HL-60/S4 (cell line): ENCODE results near the gene BOLA1.
"Not testable (repeated sequence)": the region's sequence is repeated elsewhere in the genome, so short reads cannot be mapped to it uniquely, and the experiment has no call there.

Source experiments
- in situ Hi-C: fragments of 300-500 bp; cut with MboI; formaldehyde crosslinking; loops from 2 replicates; pipeline ENCODE4 v1.14.3; 2022; ENCODE audit warnings: low sequenced_read_pairs

BOLA1 gene

DNA sequence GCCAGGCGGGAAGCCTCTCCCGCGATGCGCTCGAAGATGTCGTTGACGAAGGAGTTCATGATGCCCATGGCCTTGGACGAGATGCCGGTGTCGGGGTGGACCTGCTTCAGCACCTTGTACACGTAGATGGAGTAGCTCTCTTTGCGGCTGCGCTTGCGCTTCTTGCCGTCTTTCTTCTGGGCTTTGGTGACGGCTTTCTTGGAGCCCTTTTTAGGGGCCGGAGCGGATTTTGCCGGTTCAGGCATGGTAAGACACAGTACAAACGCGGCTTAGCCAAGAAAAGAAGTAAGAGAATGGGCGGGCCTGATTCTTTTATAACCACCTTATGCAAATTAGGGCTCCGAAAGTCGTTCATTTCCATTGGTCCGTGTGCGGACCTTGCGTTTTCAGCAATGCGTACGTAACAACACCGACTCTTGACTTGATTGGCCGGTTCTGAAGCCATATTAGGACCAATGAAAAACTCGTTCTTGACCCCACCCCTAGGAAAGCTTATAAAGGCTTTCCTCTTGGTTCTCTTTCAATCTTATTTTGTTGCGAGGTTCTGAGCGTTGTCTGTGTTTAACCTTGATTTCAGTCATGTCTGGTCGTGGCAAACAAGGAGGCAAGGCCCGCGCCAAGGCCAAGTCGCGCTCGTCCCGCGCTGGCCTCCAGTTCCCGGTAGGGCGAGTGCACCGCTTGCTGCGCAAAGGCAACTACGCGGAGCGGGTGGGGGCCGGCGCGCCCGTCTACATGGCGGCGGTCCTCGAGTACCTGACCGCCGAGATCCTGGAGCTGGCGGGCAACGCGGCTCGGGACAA is 12.8 kb upstream of the BOLA1 start:
- in situ Hi-C loops, result no loop called here

DNA sequence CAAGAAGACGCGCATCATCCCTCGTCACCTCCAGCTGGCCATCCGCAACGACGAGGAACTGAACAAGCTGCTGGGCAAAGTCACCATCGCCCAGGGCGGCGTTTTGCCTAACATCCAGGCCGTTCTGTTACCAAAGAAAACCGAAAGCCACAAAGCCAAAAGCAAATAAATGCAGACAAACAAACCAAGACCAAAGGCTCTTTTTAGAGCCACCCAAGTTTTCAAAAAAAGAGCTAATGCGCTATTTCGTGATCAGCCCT is 12.2 kb upstream of the BOLA1 start:
- in situ Hi-C loops, result not testable (repeated sequence)

DNA sequence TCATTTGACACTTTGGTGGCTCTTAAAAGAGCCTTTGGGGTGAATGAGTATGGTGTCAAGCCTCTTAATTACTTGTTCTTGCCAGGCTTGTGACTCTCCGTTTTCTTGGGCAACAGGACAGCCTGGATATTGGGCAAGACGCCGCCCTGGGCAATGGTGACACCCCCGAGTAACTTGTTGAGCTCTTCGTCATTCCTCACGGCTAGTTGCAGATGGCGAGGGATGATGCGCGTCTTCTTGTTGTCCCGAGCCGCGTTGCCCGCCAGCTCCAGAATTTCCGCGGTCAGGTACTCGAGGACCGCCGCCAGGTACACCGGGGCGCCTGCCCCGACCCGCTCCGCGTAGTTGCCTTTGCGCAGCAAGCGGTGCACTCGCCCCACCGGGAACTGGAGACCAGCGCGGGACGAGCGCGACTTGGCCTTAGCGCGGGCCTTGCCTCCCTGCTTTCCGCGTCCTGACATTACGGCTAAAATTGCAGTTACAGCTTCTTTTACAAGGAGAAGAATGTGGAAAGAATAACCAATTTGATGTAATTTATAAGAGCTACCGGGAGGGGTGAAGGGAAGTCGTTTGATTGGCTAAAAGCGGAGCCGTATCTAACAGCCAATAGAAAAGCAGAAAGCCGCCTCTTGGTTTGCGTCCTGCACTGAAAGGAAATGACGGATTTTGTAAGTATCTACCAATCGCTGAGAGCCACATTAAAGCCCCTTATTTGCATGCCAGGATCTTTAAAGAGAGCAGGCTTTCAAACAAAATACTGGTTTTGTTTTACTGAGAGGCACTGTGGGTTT is 11.7 kb upstream of the BOLA1 start:
- in situ Hi-C loops, result no loop called here

DNA sequence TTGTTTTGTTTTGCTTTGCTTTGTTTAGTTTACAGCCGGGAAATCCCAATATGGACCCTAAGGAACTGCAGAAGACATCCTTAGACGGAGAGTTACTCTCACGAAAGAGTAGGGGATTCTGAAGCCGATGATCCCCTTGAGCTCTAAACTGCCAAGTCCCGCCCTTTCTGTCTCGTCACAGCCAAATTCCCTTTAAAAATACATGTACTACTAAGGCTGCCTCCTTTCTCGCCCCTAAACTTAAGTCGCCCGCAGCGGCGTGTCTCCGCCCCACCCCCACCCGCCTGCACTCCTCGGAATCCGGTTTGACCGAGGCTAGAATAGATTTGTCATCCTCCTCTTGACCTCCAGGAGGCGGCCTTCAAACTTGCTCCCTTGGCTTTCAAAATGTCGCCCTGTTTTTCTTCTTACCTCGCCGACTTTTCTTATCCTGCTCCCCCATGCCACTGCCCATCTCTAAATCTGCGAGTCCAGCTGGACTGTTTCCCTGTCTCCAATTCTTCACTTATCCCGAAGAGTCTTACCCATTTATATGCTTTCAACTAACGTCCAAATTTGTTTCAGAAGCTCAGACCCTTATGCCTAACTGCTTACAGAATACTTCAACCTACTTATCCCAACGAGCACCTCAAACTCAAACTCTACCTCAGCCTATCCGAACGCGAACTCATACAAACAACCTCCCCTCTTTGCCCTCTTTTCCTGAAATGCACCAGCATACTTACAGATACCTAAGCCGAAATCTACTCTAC is 10.9 kb upstream of the BOLA1 start:
- in situ Hi-C loops, result no loop called here

DNA sequence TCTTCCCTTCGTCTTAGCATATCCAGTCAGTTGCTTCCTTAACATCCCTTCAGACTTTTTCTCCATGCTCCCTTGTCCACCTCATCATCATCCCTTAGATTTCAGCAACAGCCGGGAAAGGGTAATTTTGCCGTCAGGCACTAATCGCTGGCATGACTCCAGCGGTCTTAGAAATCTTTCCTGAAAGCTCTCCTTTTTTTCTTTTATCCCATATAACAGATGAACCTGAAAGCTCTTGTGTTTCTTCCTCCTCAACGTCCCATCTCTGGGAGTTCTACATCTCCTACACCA is 10.4 kb upstream of the BOLA1 start:
- in situ Hi-C loops, result no loop called here

DNA sequence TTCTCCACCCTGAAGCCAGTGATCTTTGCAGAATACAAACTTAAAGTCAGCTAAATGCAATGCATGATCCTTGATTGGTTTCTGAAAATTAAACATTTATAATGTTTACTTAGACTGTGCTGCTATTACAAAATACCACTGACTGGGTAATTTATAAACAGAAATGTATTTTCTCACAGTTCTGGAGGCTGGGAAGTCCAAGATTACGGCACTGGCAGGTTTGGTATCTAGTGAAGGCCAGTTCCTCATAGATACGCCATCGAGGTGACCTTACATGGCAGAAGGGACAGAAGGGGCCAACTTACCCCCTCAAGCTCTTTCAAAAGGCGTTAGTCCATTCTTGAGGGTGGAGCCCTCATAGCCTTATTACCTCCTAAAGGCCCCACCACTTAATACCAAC is 2.8 kb upstream of the BOLA1 start:
- in situ Hi-C loops, result loop anchor here (10.0 kb wide), 1 partner anchor 158 kb away; no protein-coding TSS in a partner anchor

DNA sequence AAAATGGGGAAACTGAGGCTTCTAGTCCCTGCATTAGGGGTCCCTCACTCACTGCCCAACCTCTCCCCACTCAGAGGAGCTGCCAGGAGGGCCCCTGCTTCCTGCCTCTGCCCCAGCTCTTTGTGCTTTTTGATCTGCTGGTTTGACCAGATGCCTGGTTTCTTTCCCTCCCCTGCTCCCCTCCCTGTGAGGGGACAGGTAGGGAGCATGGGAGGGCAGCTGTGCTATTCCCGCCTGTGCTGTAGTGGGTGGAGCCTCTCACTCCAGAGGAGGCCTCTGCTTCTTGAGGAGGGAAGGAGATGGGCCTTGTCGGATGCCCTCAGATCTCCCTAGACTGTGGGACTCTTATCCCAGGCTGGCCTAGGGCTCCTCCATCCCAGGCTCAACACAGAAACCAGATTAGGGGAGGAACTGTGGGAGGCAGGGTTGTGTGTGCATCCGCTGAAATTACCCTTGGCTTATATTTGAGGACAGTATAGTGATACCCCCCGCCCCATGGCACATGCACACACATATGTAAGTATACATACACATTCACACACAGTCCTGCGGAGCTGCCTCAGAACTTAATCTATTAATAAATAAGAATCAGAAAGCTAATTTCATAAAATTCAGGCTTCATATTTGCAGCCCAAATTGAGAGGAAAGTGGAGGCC is 4.6 kb downstream of the BOLA1 start:
- in situ Hi-C loops, result loop anchor here (25.0 kb wide), 1 partner anchor 108 kb away; the partner anchor contains the start of gene OTUD7B

DNA sequence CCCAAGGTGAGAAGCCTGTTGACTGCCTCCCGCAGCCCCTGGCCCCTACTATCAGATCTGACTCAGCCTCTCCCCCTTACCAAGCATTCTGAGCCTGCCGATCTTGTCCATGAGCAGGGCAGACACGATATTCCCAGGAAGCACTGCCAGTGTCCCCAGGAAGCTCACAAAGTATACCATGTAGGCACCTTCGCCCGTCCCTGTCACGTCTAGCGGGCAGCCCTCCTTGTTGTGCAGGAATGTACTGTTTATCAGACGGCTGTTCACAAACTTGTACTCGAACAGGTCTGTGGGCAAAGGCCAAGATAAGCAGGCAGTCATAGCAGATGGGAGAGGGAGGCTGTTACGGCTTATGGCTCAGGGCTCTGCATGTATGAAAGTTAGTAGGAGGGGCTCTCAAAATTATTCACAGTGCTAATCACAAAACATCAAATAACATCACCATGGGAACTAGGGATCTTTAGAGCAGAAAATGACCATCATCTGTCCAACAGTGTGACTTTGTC is 7.3 kb downstream of the BOLA1 start:
- in situ Hi-C loops, result loop anchor here (25.0 kb wide), 1 partner anchor 106 kb away; the partner anchor contains the start of gene OTUD7B

DNA sequence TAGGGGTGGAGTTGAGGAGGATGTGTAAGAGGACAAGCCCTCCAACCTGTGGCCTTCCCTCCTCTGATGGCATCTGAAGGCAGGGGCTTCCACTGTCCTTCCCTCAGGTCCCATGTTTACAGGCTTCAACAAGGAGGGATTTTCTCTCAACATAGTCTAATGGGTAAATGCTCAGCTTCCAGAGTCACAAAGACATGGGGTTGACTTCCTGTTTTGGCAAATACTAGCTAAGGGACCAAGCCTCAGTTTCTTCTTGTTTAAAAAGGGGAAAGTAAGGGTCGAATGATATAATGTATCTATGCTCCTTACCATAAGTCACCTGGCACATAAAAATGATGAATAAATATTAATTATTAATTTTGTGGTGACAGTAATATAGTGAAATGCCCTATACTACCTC is 15.2 kb downstream of the BOLA1 start:
- in situ Hi-C loops, result loop anchor here (25.0 kb wide), 1 partner anchor 98 kb away; the partner anchor contains the start of gene OTUD7B

DNA sequence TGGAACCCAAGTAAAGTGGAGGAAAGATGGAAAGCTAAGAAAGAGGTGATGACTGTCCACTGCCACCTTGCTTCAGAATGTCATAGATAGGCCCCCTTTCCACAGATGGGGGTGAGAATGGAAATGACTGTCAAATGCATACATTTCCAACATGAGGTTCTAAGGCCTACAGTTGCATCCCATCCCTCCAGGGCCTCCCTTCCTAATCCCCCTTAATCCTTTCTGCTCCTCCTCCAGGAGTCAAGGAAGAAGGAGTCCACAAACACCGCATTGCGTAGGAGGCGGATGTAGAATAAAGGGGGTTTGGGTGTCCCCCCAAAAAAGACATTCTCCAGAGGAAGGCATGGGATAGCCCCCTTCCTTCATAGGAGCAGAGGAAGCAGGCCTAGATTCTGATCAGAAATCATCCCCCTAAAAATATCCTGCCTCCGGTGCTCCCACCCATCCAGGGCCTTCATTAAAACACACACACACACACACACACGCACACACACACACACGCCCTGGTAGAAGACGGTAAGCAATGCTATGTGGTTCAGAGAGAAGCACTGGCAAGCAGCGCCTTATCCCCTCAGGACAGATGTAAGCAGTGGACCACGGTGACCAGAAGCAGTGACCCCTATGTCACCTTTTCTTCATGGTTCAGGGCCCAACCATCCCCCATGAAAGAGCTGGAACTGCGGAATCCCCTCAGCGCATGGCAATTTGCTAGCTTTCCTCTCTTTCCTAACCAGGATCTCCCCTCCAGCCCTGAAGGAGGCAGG is 16.2 kb downstream of the BOLA1 start:
- in situ Hi-C loops, result loop anchor here (25.0 kb wide), 1 partner anchor 97 kb away; the partner anchor contains the start of gene OTUD7B

DNA sequence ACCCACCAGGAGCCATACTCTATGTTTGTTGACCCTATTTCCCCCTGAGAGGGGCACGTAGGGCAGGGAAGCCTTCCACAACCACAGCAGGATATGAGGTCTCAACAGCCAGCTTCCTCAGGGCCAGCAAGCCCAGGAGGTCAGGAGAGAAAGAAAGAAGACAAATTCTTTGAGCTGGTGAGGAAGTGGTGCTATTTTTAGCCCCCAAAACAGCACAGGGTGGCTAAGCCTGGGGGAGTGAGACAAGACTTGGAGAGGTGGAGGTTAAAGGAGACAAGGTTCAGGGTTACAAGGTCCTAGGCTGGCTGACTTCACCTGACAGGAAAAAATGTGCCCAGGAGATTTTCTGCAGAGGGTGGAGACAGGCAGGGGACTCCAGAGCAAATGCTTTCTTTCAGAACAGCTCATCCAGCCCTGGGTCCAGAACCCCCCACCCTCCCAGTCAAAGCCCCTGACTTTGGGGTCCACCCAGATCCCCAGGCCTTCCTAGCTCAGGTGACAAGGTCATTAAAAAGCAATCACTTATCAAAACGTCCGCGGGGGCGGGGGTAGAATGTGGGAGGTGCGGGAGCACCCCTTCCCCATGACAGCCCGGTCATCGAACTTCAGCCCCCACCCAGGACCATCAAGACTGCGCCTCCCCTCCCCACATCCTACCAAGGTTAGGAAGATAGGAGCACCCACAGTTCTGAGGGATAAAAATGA is 17.0 kb downstream of the BOLA1 start:
- in situ Hi-C loops, result loop anchor here (25.0 kb wide), 1 partner anchor 96 kb away; the partner anchor contains the start of gene OTUD7B

DNA sequence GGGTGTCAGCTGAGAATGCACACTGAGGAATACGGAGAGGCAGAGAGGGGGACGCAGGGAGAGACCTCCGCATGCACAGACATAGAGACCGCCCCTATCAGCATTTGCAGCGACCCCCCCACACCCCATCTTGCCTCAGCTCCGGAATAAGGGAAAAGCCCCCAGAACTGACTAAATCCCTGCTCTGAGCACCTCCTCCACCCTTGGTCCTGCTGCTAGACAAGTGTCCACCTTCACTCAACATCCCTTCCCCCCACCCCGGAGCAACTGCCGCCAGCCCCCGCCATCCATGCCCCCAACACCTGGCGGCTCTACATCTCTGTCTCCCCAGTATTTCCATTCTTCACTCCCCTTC is 17.5 kb downstream of the BOLA1 start:
- in situ Hi-C loops, result loop anchor here (25.0 kb wide), 1 partner anchor 95 kb away; the partner anchor contains the start of gene OTUD7B

DNA sequence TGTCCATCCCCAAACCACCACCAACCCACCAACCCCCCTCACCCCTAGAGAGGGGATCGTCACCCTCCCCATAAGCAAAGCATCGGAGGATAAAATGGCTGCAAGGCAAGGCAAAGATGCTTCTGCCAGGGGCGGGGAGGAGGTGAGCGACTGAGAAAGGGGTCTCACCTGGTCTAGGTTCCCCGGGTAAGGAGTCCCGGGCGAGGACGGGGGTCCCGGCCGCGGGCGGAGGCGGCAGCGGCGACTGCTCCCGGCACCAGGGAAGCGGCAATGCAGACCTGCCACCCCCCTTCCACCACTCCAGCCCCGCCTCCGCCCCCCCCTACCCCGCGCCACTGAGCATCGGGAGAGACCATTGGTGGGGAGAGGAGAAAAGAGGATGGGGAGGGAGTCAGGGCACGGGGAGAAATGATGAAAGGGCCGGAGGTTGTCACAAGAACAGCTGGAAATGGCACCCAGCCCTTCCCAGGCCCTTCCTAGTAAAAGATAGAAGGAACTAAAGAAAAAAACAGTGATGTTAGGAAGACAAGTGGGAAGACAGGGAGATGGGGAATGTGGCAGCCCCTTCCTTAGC is 18.3 kb downstream of the BOLA1 start, which contains the start of gene SV2A:
TSS of gene SV2A (minus strand) at position 274 of the 574 bp plus-strand sequence. CDS start 4,004 bp downstream, outside the sequence.
- in situ Hi-C loops, result loop anchor here (25.0 kb wide), 1 partner anchor 95 kb away; the partner anchor contains the start of gene OTUD7B

DNA sequence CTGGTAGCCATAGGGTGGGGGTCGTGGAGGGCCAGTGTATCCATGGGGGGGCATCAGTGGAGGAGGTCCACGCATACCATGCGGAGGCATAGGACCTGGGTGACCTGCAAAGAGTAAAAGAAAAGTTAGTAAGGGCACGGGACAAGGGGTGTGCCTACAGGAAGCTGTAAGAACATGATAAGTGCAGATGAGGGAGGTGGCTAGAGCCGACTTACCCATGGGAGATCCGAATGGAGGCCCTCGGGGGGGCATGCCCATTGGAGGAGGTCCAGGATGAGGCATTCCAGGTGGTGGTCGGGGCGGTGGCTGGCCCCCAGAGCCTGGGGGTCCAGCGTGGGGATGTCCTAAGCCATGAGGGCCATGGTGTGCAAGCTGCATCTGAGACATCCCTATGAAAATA is 24.3 kb downstream of the BOLA1 start:
- in situ Hi-C loops, result loop anchor here (25.0 kb wide), 1 partner anchor 89 kb away; the partner anchor contains the start of gene OTUD7B

DNA sequence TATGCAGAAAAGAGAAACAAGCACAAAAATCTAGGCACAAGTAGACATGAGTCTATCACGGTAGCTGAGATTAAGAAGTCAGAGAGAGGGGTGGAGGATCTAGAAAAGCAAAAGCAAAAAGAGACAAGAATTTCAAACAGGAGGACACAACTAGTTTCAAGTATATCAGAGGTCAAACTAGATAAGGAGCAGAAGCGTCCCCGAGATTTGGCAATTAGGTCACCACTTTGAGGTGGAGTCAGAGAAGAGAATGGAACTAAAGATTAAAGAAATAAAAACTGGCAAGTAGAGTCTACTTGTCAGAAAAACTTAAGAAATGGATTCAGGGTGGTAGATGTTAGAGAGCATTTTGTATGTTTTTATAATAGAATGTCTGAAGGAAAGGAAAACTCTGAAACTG is 26.0 kb downstream of the BOLA1 start:
- in situ Hi-C loops, result loop anchor here (25.0 kb wide), 1 partner anchor 262 kb away; no protein-coding TSS in a partner anchor

DNA sequence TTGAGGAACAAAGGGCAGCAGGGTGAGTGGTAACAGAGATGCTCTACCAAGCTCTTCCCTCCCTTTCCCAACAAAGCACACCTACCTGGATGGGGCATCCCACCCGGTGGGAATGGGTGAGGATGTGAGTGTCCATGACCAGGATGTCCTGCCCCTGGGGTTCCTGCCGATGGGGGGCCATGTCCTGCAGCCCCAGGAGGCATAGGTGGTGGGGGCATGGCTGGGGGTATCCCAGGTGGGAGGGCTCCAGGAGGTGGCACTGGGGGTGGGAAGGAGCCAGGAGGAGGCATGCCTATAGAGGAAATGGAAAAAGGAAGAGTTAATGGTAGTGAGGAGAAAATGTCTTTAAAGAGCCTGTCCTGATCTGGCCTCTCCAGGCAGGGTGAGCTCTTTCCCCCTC is 26.4 kb downstream of the BOLA1 start:
- in situ Hi-C loops, result loop anchor here (25.0 kb wide), 1 partner anchor 262 kb away; no protein-coding TSS in a partner anchor

DNA sequence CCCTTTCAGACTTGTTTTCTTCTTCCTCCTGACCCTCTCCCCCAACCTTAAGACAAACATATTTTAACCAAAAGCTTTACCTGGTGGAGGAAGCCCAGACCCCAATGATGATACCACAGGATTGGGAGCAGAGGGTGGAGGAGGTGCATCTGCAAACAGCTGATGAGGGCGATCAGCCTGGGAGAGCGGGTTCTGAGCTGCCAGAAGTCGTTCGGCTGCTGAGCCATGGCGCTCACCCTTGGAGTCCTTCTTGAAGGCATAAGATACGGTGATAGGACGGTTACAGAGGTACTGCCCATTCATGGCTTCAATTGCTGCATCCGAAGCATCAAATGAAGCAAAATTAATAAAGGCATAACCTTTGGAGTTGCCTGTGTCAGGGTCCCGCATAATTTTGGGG is 26.9 kb downstream of the BOLA1 start:
- in situ Hi-C loops, result loop anchor here (25.0 kb wide), 1 partner anchor 261 kb away; no protein-coding TSS in a partner anchor

DNA sequence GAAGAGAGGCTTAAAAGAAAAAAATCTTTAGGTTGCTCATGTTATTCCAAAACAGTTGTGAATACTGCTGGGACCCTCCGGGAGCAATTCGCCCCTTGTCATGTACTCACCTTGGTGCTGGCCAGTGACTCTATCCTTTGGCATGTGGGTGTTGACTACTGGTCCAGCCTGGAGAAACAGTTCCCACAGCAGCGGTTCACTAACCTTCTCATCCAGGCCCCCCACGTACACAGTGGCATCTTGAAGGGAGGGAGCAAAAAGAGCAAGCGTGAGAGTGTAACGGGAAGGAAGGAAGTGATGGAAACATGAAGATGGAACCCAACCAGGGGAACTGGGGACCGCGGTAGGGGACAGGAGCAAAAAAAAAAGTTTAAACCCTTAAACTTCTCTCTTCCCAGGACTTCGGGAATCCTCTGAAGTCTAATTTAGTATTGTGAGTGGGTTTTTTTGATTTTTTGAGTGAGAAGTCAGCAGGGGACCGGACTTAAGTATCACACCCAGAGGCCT is 27.7 kb downstream of the BOLA1 start:
- in situ Hi-C loops, result loop anchor here (25.0 kb wide), 1 partner anchor 260 kb away; no protein-coding TSS in a partner anchor
